Ovary (tissue), 9 donors: ENCODE results near the gene USP49. TPM values are rescaled to one million over a fixed set of nuclear protein-coding genes. Genes with fewer than 3 reads are reported as not detected.

Experiments used
- DNase-seq, 5 donors: peaks; one replicate each; pipeline ENCODE4 v3.0.0-alpha.2; 2019 to 2020
- H3K27ac ChIP-seq, 2 donors: fragments of 200-600 bp; one replicate each; pipeline versions ENCODE4 v1.5.1 to v1.8.0; 2019 to 2022
- H3K27me3 ChIP-seq: fragments of 200-600 bp; one replicate; pipeline ENCODE4 v1.8.0; 2022
- H3K36me3 ChIP-seq: fragments of 200-600 bp; sonication (generic); one replicate; pipeline ENCODE4 v1.5.1; 2019
- H3K4me1 ChIP-seq: one replicate; pipeline ENCODE4 v1.8.1; 2013; ENCODE audit warnings: mild to moderate bottlenecking, moderate library complexity; ENCODE audit not compliant: insufficient read depth
- H3K4me3 ChIP-seq: fragments of 200-600 bp; sonication (generic); one replicate; pipeline ENCODE4 v1.5.1; 2017
- H3K9me3 ChIP-seq, 2 donors: fragments of 200-600 bp in 1 of 2; sonication (generic) in 1 of 2; one replicate each; pipeline versions ENCODE4 v1.5.1 to v1.8.1; 2013 to 2019; ENCODE audit warnings: mild to moderate bottlenecking in 1 of 2, moderate library complexity in 1 of 2
- EP300 ChIP-seq: sonication (generic); formaldehyde crosslinking; IDR thresholded peaks from one replicate; pipeline ENCODE4 v1.6.1; 2017; ENCODE audit warnings: antibody characterized with exemption
- POLR2A ChIP-seq: fragments of 450-650 bp; IDR thresholded peaks from one replicate; pipeline ENCODE4 v1.6.1; 2017; ENCODE audit warnings: antibody characterized with exemption, mild to moderate bottlenecking, moderate library complexity
- WGBS, 3 donors: extraction: QIAGEN DNeasy Blood & Tissue Kit in 1 of 3; methylation state at CpG; one replicate each; pipeline versions ENCODE4 v1.1.5 to v1.1.7; 2013 to 2017; 5-methylcytosine and 5-hydroxymethylcytosine counted together
- intact Hi-C, 4 donors: fragments of 100-400 bp; cut with DNase I; formaldehyde crosslinking; loops; one replicate each; pipeline versions ENCODE4 v1.11.0 to v1.15.1; 2022 to 2023
- polyA plus RNA-seq, 2 donors: library from polyadenylated mRNA; stranded (reverse); fragments of 200-250 nt in 1 of 2; fragments of 350-450 nt in 1 of 2; fragmentation: Illumina TruSeq in 1 of 2; extraction: RNeasy Lipid Tissue Mini Kit (QIAGEN cat#74804) in 1 of 2; gene quantifications; one replicate each; pipeline ENCODE4 v1.2.3, GENCODE V29; 2013 to 2014
- total RNA-seq, 7 donors: library from RNA; depleted of rRNA in 2 of 7; stranded (reverse); fragments of >200 nt in 2 of 7; fragmentation: NEBNext Ultra II Directional in 3 of 7; extraction: Animal tissue kit (Norgen Biotek cat#: 25700) in 3 of 7; gene quantifications; one replicate each; pipeline versions ENCODE4 v1.1.0 to v1.2.4, GENCODE V29; 2016 to 2023
- TF ChIP-seq, protein P1 (sequence below), 3 donors: fragments of 450-650 bp in 2 of 3; fragments of 200-600 bp in 1 of 3; IDR thresholded peaks; one replicate each; pipeline versions ENCODE4 v1.5.1 to v1.8.0; 2016 to 2022; ENCODE audit warnings: antibody characterized with exemption in 3 of 3, mild to moderate bottlenecking in 1 of 3
- donor health status: DM: no; HTN: no; CAD: no; lungs with moderate emphysema.
- donor health status: DM: no; HTN: no; CAD: no.
- donor health status: Bipolar disorder and iron deficiency.
- donor health status: DM: yes; HTN: yes; CAD: no.
- donor health status: DM: no; HTN: no; CAD: no.
- donor health status: DM: yes; HTN: yes; CAD: no.

The USP49 gene
- total and polyA plus RNA-seq, 9 donors: 2.0 to 5.1 (median 3.1) TPM

GRCh38 chr6:41824571-41825569 is 70.3 kb downstream of the USP49 start:
- H3K9me3 ChIP-seq: no peaks in the 10 kb centered on the region
- no peaks in the 10 kb centered on the region for H3K27me3 ChIP-seq
- H3K27ac ChIP-seq: no peak overlapping the region
- no peaks in the 10 kb centered on the region for H3K4me1 ChIP-seq
- no peak for DNase-seq
- no peak for TF ChIP-seq POLR2A
- TF ChIP-seq EP300: no peak
- TF ChIP-seq, protein P1, sequence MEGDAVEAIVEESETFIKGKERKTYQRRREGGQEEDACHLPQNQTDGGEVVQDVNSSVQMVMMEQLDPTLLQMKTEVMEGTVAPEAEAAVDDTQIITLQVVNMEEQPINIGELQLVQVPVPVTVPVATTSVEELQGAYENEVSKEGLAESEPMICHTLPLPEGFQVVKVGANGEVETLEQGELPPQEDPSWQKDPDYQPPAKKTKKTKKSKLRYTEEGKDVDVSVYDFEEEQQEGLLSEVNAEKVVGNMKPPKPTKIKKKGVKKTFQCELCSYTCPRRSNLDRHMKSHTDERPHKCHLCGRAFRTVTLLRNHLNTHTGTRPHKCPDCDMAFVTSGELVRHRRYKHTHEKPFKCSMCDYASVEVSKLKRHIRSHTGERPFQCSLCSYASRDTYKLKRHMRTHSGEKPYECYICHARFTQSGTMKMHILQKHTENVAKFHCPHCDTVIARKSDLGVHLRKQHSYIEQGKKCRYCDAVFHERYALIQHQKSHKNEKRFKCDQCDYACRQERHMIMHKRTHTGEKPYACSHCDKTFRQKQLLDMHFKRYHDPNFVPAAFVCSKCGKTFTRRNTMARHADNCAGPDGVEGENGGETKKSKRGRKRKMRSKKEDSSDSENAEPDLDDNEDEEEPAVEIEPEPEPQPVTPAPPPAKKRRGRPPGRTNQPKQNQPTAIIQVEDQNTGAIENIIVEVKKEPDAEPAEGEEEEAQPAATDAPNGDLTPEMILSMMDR (IDR thresholded peaks at IDR 0.05): no peak
- no peaks in the 10 kb centered on the region for H3K36me3 ChIP-seq
- intact Hi-C loops: no loop called here
- WGBS, 3 donors: 87 to 95% (median 90%) methylated on average over 13 of the region's 13 CpGs
- no peak overlapping the region for H3K4me3 ChIP-seq

GRCh38 chr6:41823178-41823577 is 72.0 kb downstream of the USP49 start:
- Histone ChIP-seq H3K4me1 (no peaks in the 10 kb centered on the region), H3K36me3 (no peaks in the 10 kb centered on the region), H3K27ac (no peak overlapping the region), H3K4me3 (no peak overlapping the region), H3K27me3 (no peaks in the 10 kb centered on the region), H3K9me3 (no peaks in the 10 kb centered on the region)
- intact Hi-C loops: no loop called here
- DNase-seq: no peak
- whole genome bisulfite sequencing, 3 donors: 93 to 100% (median 97%) methylated on average over 1 of the region's 1 CpG
- TF ChIP-seq POLR2A (no peak), EP300 (no peak)
- TF ChIP-seq, protein P1 (IDR thresholded peaks at IDR 0.05): no peak

DNA sequence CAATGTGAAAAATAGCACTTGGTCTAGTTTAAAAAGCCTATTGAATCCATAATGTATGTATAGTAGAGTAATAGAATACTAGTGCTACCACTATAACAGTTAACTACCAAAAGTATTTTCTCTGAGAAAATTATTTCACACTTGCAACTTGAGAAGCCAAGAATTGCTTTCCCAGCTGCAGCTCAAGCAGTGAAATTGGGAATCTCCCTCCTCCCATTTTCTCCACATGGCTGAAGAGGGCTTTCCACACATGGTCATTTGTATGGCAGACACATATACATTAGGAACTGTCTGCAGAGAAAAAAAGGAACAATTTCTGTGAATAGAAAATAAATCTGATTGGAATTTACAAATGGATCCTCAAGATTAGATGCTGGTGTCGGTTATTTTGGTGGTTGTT is 73.2 kb downstream of the USP49 start:
- Histone ChIP-seq H3K27me3 (no peaks in the 10 kb centered on the region), H3K36me3 (no peaks in the 10 kb centered on the region), H3K4me3 (no peak overlapping the region), H3K9me3 (no peaks in the 10 kb centered on the region), H3K4me1 (no peaks in the 10 kb centered on the region), H3K27ac (no peak overlapping the region)
- no peak for TF ChIP-seq EP300
- no peak for TF ChIP-seq POLR2A
- TF ChIP-seq, protein P1 (IDR thresholded peaks at IDR 0.05): no peak
- 95 to 100% (median 96%) methylated on average over 1 of the region's 1 CpG for WGBS, 3 donors
- no peak for DNase-seq
- intact Hi-C loops: no loop called here

GRCh38 chr6:41821266-41821665 is 73.9 kb downstream of the USP49 start:
- WGBS, 3 donors: 95 to 97% (median 96%) methylated on average over 4 of the region's 4 CpGs
- no peak overlapping the region for H3K4me3 ChIP-seq
- TF ChIP-seq, protein P1 (IDR thresholded peaks at IDR 0.05): no peak
- TF ChIP-seq POLR2A (no peak), EP300 (no peak)

More at GRCh38 chr6:41821266-41821665, 73.9 kb downstream of the USP49 start:
- DNase-seq: no peak
- no peak overlapping the region for H3K27ac ChIP-seq
- no peaks in the 10 kb centered on the region for H3K27me3 ChIP-seq
- no peaks in the 10 kb centered on the region for H3K36me3 ChIP-seq
- no peaks in the 10 kb centered on the region for H3K9me3 ChIP-seq
- intact Hi-C loops: no loop called here
- H3K4me1 ChIP-seq: no peaks in the 10 kb centered on the region
